ENCODE data around the gene TCERG1.

DNA sequence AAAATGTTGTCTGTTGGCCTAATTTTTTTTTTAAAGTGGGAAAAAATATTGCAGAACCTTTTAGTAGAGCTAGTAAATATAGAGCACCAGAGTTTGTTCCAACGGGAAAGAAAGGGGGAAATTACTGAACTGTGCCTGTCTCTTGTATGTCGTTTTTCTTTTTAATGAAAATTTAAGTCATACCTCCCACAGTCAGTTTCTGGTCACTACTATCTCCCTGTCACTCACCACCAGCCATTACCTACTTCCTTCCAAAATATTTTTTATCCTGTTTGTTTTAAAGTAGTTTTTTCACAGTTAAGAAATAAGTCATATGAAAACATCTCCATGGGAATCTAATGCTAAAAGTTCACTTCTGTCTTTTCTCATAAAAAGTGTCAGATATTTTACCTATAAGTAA lies 47.5 kb downstream of the TCERG1 start:
- TF ChIP-seq, protein P1, sequence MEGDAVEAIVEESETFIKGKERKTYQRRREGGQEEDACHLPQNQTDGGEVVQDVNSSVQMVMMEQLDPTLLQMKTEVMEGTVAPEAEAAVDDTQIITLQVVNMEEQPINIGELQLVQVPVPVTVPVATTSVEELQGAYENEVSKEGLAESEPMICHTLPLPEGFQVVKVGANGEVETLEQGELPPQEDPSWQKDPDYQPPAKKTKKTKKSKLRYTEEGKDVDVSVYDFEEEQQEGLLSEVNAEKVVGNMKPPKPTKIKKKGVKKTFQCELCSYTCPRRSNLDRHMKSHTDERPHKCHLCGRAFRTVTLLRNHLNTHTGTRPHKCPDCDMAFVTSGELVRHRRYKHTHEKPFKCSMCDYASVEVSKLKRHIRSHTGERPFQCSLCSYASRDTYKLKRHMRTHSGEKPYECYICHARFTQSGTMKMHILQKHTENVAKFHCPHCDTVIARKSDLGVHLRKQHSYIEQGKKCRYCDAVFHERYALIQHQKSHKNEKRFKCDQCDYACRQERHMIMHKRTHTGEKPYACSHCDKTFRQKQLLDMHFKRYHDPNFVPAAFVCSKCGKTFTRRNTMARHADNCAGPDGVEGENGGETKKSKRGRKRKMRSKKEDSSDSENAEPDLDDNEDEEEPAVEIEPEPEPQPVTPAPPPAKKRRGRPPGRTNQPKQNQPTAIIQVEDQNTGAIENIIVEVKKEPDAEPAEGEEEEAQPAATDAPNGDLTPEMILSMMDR (IDR thresholded peaks at IDR 0.05): no peak
- no peak for TF ChIP-seq POLR2A (IDR thresholded peaks at IDR 0.05)
